HG02678 (cell line): Measurements from ENCODE around the gene SWI5.
A peak's percentile ranks its signal among the peaks of the same experiment; 100 is the strongest.
"Not testable (repeated sequence)": the region's sequence is repeated elsewhere in the genome, so short reads cannot be mapped to it uniquely, and the experiment has no call there.

Experiments used
- ATAC-seq: cut with Tn5 transposase; IDR thresholded peaks from one replicate; pipeline ENCODE4 v1.9.1; 2021; ENCODE audit warnings: mild to moderate bottlenecking, moderate library complexity; ENCODE audit not compliant: unreplicated experiment

SWI5 gene

DNA sequence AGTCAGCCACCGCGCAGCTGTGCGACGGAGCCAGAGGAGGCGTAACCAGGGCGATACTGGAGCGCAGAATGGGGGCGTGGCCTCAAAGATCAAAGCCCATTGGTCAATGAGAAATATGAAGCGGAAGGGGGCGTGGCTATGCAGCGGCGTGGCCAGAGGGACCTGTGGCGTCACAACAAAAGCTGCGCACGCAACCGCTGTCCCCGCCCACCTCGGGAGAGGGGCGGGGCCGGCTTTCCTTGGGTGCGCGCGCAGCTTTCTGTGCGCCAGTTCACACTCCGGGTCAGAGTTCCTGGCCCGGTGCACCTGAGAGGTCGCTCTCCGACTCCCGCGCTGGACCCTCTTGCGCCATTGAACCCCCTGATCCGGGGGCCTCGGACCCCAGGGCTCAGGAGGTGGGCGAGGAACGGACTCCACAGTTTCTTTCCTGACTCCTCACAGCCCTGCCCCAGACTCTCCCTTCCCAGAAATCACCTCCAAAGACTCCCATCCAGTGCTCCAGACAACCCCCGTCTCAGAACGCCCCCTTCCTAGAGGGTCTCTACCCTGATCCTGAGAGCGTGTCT is at the start of gene SWI5:
Gene SWI5, plus strand, starts transcription at position 269 of the 566 bp plus-strand sequence.
- peak; percentile 98 for ATAC-seq

DNA sequence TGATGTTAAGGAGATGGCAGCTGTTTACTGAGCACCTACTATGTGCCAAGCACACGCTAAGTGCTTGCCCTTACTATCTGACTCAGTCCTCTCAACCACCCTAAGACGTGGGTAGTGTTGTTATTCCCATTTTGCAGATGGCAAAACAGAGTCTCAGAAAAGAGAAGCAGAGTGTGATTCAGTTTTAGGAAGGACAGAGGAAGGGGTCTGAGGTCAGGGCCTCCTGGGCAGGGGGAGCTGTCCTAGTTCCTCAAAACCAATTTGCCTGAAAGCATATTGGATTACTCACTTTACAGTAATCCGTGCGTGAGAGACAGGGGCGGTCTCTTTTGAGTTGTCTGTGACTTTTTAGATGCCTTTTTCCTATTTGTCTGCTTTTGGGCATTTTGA is 49.7 kb upstream of the SWI5 start:
- ATAC-seq, result no peak

GRCh38 chr9:128230897-128231296 is 45.2 kb upstream of the SWI5 start:
- ATAC-seq, result not testable (repeated sequence)

DNA sequence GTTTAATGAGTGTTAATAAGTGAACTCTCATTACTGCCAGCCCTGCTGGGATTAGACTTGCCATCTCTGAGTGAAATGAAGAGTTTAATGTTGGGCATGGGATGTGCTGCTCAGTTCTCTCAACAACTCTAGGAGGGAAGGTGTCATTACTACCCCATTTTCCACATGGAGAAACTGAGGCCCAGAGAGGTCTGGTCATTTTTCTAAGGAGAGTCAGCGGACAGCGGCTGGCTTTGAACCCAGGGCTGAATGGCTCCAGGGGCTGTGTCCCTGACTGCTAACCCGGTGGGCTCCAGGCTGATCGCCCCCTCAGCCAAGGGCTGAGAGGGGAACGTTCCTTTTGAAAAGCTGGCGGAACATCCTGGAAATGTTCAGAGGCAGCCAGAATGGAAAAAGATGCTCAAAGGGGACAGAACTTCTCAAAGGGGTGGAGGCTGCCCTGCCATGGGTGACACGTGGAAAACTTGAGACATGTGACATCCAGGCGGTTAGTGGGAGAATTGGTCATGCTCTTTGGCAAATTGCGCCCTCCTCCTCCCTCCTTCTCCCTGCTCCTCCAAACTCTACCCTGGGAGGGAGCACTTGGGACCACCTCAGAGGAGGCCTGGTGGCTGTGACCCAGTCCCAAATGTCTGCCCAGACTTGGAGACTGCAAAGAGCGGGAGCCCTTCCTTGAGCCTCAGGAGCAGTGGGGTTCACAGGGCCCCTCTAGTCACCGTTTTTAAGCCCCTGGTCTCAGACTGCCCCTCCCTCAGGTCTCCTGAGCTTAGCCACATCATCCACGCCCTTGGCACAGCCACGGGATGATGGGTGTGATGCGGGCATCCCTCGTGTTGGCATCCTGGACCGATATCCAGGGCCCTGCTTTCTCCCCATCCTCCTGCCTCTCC is 44.2 kb upstream of the SWI5 start:
- no peak for ATAC-seq

GRCh38 chr9:128232528-128233428 is 43.3 kb upstream of the SWI5 start:
- ATAC-seq, result no peak

DNA sequence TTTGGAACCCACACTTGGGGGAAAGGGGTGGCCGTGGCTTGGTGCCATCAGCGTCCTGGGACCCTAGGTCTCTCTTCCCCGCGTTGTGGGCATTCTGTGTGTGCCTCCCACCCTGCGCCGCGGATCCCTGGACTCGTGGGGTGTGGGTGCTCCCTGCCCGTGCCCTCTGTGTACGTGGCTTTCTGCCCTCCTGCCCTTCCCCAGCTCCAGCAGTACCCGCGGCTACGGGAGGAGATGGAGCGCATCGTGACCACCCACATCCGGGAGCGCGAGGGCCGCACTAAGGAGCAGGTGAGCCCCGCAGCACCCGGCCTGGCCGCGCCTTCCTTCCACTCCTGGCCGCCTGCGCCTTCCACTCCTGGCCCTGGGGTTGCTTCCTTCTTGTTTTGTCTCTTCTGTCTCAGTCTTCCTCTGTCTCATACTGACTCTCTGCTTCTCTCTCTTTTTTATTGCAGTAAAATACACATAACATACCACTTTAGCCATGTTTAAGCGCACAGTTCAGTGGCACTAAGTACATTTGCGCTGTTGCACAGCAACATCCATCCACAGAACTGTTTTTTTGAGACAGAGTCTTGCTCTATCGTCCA is 42.2 kb upstream of the SWI5 start:
- ATAC-seq, result no peak

DNA sequence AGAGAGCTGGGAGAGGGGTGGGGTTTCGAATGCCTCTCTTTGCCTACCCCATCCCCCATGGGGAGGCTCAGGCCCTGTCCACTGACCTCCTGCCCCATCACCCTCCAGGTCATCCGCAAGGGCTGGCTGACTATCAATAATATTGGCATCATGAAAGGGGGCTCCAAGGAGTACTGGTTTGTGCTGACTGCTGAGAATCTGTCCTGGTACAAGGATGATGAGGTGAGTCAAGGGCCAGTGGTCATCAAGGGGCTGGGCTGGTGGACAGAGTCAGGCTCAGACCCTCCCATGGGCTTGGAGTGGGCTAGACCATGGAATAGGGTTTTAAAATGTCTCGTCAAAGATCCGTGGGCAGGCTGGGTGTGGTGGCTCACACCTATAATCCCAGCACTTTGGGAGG is 34.0 kb upstream of the SWI5 start:
- no peak for ATAC-seq

GRCh38 chr9:128242828-128243214 is 33.3 kb upstream of the SWI5 start:
- ATAC-seq, result no peak

DNA sequence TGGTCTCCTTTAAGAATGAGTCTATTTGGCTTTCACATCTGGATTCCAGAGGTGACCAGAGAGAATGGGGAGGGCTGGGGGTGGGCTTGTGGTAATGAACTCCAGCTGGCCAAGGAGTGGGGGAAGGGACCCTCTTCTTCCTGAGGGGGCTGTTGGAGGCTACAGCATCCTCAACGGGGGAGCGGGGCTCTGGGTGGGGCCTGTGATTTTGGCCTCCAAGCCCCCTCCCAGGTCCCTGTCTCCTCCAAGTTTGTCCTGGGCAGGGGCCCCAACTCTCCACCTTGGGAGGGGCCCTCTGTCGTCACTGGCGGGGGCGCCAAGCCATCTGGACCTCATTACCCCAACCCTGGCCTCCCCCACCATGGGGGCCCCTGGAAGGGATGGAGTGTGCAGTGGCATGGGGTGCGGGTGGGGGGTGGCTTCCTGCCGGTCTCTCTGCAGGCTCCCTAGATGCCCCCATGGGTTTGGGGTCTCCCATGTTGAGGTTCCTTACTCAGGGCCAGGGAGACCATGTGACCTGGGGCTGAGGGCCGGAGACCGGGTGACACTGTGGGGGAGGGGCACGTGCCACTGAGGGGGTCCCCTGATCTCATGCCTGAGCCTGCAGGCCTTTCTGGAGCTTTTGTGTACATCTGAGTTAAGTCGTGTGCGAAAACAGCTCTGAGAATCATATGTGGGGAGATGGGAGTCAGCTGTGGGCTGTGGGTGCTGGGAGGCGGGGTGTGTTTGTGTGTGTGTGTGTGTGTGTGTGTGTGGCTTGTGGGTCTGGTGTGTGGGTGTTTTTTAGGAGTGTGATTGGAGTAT is 32.7 kb upstream of the SWI5 start:
- no peak for ATAC-seq

GRCh38 chr9:128244091-128244836 is 31.8 kb upstream of the SWI5 start:
- no peak for ATAC-seq

DNA sequence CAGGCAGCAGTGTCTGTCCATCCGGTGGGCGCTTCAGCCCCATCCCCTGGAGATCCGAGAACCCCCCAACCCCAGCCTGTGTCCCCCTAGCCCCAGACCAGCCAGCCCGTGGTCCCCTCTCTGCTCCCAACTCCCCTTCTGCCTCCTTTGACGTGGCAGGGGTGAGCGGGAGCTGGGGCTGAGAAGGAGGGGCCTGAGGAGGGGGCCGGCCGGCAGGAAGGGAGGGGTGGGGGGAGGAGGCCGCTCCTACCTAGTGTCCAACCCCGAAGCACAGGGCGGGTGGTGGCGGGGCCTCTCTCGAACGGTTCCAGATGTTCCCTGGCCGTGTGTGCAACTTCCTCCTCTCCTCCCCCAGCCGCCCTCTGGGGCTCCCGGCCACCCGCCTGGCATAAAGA is 31.2 kb upstream of the SWI5 start:
- no peak for ATAC-seq

DNA sequence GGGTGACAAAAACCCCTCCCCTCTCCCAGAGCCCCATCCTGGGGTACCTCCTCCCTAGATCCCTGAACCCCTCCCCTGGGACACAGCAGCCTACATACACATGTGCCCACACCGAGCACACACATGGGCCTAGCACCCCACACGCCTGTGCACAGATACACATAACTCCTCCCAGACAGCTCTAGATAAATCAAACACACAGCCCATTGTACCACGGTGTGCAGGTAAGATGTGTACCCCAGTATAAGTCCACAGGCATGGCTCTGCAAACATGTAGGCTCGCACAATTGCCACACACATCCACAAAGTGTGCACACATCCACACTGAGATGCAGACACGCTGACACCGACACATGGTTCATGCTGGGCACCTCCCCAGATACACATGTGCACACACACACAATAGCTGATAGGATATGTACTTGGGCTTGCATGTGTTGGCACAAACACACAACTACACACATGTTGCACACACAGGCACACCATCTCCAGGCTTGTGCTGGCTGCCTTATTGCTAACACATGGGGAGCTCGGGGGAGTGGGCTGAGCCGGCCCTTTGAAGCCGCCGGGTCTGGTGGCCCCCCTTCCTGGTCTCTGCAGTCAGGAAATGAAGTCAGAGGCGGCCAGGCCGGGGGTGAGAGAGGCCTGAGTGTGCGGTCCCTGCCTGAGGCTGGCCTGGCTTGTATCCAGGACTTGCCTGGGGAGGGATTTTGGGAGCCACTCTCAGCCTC is 30.5 kb upstream of the SWI5 start:
- ATAC-seq, result no peak

DNA sequence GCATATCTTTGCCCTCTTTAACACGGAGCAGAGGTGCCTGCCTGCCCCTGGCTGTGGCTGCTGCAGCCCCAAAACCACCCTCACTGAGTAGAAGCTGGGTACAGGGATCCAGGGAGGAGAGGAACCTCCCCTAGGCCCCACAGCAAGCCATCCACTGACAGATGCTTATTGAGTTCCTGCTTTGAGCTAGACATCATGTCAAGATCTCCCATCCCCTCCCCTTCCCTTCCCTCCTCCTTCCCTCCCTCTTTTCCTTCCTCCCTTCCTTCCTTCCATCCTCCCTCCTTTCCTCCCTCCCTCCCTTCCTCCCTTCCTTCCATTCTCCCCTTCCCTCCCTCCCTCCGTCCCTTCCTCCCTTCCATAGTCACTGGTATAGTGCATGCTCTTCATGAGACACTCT is 29.6 kb upstream of the SWI5 start:
- no peak for ATAC-seq

DNA sequence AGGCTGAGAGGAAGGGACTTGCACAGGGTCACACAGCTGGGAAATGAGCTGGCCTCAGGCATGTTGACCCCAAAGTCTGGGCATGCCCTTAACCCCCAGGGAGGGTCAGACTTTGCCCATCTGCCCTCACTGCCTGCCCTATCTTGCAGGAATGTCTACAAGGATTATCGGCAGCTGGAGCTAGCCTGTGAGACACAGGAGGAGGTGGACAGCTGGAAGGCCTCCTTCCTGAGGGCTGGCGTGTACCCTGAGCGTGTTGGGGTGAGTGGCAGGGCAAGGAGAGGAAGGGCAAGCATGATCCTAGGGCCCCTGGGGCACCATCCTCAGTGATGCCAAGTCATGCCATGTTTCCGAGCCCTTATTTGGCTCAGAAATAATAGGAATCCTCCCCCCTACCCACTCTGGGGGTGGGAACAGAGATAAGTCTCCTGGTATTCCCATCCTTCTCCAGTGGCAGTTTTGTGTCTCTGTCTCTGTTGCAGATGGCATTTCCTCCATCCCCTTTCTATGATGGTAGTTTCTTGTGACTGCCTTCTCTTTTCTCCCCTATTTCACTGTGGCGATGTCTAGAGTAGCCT is 28.8 kb upstream of the SWI5 start:
- ATAC-seq, result no peak

DNA sequence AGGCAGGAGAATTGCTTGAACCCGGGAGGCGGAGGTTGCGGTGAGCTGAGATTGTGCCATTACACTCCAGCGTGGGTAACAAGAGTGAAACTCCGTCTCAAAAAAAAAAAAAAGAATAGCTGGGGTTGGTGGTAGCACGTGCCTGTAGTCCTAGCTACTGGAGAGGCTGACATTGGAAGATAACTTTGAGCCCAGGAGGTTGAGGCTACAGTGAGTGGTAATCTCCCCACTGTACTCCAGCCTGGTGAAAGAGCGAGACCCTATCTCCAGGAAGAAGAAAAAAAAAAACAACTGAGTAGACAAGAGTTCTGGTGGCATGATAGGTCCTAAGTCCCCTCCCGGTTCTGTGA is 26.5 kb upstream of the SWI5 start:
- ATAC-seq, result no peak

DNA sequence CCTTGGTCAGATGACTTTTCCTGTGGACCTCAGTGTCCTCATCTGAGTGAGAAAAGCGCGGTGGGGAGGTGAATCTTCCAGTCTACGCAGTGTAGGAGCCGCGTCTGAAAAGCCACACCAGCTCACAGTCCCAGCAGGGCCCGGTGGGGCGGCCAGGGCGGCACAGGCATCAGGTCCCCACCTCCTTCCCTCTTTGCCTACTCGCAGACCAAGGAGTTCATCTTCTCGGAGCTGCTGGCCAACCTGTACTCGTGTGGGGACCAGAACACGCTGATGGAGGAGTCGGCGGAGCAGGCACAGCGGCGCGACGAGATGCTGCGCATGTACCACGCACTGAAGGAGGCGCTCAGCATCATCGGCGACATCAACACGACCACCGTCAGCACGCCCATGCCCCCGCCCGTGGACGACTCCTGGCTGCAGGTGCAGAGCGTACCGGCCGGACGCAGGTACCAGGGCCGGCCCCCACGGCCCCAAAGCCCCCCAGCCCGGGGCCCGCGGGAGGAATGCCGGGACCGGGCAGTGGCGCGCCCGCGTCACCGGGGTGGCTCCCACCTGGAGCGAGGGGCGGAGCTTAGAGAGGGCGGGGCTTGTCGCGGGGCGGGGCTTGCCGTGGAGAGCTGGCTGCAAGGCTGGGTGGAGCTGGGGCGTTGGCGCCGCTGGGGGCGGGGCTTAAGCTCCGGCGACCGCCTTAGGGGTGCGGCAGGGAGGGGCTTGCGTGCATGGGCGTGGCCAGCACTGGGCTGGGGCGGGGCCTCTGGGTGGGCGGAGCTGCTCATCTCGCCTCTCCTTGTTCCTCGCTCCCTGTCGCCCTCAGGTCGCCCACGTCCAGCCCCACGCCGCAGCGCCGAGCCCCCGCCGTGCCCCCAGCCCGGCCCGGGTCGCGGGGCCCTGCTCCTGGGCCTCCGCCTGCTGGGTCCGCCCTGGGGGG is 25.9 kb upstream of the SWI5 start:
- peak; percentile 78 for ATAC-seq

- ATAC-seq, result no peak
These were observed 25.0 kb upstream of the SWI5 start for GRCh38 chr9:128250839-128251731.
